Activated T-helper 9 cell treated with anti-CD3 and anti-CD28 coated beads, Interleukin-2, amount 50 U/mL, for 16 hours (primary cell): Measurements from ENCODE around the gene KCNJ8.

ENCODE experiments used
- DNase-seq: peaks from one replicate; pipeline ENCODE4 v3.0.0-alpha.2; 2020; ENCODE audit warnings: low read depth

The KCNJ8 gene

GRCh38 chr12:21715386-21715785 is 59.1 kb downstream of the KCNJ8 start:
- DNase-seq = no peak
